BJ (cell line): Measurements from ENCODE around the gene TMEM108. TPM values are rescaled to one million over a fixed set of nuclear protein-coding genes. Genes with fewer than 3 reads are reported as not detected.

ENCODE experiments used
- CTCF ChIA-PET: fragments of 350-600 bp; formaldehyde crosslinking; extraction: SDS; loops from one replicate; lab custom pipeline; 2021; ENCODE audit warnings: antibody characterized with exemption, inconsistent platforms; lab: Yijun Ruan, JAX
- POLR2A ChIA-PET: fragments of 300-600 bp; sonication (Branson Sonifier 250); formaldehyde crosslinking; extraction: SDS; loops from one replicate; lab custom pipeline; 2021; ENCODE audit warnings: antibody characterized with exemption; lab: Charles Lee
- DNase-seq: peaks from one replicate; pipeline ENCODE4 v3.0.0-alpha.2; 2011; ENCODE audit warnings: low read depth
- H3K27me3 ChIP-seq: 2 replicates; pipeline ENCODE4 v1.6.0; 2011; ENCODE audit warnings: low read length; ENCODE audit not compliant: control insufficient read depth, insufficient read depth
- H3K36me3 ChIP-seq: 2 replicates; pipeline ENCODE4 v1.5.1; 2011; ENCODE audit warnings: low read length; ENCODE audit not compliant: control insufficient read depth, insufficient read depth
- H3K4me3 ChIP-seq: 2 replicates; pipeline ENCODE4 v1.5.1; 2011; ENCODE audit warnings: low read depth, mild to moderate bottlenecking, control low read depth, low read length
- CTCF ChIP-seq: IDR thresholded peaks from 2 replicates; pipeline ENCODE4 v1.5.1; 2011; ENCODE audit warnings: low read depth, mild to moderate bottlenecking, control low read depth, inconsistent platforms, low read length, moderate library complexity; ENCODE audit not compliant: insufficient read depth
- polyA plus RNA-seq: library from polyadenylated mRNA; depleted of rRNA; stranded (reverse); fragments of >200 nt; gene quantifications from 2 replicates; pipeline ENCODE4 v1.2.3, GENCODE V29; 2011

The TMEM108 gene
- polyA plus RNA-seq, 1 experiment: not detected

- Histone ChIP-seq H3K36me3 (no peaks in the 10 kb centered on the region), H3K4me3 (no peak overlapping the region), H3K27me3 (no peaks in the 10 kb centered on the region)
- CTCF ChIA-PET: interaction anchor here (1.2 kb wide), 1 partner anchor 12 kb away, joined by 3 read pairs; no protein-coding TSS in a partner anchor
- POLR2A ChIA-PET: no interaction called here
- no peak for TF ChIP-seq CTCF
- no peak for DNase-seq
These were observed 265.2 kb downstream of the TMEM108 start for GRCh38 chr3:133303430-133303829.

GRCh38 chr3:133317866-133318265 lies 279.7 kb downstream of the TMEM108 start:
- ChIA-PET POLR2A (no interaction called here), CTCF (interaction anchor here (1.2 kb wide), 1 partner anchor 591 kb away, joined by 3 read pairs; no protein-coding TSS in a partner anchor)
- no peaks in the 10 kb centered on the region for H3K36me3 ChIP-seq
- H3K4me3 ChIP-seq: no peak overlapping the region
- no peak for TF ChIP-seq CTCF
- no peaks in the 10 kb centered on the region for H3K27me3 ChIP-seq
- DNase-seq: no peak

GRCh38 chr3:133328373-133328772 lies 290.2 kb downstream of the TMEM108 start:
- TF ChIP-seq CTCF: no peak
- no peak overlapping the region for H3K4me3 ChIP-seq
- peaks cover 2% of the 10 kb centered on the region; the same call in 1 of the 2 replicates for H3K27me3 ChIP-seq
- ChIA-PET POLR2A (no interaction called here), CTCF (no interaction called here)
- no peaks in the 10 kb centered on the region for H3K36me3 ChIP-seq
- DNase-seq: no peak

- CTCF ChIA-PET: no interaction called here
- POLR2A ChIA-PET: no interaction called here
- no peak for DNase-seq
- TF ChIP-seq CTCF: no peak
- Histone ChIP-seq H3K4me3 (no peak overlapping the region), H3K27me3 (peaks cover 2% of the 10 kb centered on the region; the same call in 1 of the 2 replicates), H3K36me3 (no peaks in the 10 kb centered on the region)
These were observed 291.4 kb downstream of the TMEM108 start for GRCh38 chr3:133329626-133330025.

DNA sequence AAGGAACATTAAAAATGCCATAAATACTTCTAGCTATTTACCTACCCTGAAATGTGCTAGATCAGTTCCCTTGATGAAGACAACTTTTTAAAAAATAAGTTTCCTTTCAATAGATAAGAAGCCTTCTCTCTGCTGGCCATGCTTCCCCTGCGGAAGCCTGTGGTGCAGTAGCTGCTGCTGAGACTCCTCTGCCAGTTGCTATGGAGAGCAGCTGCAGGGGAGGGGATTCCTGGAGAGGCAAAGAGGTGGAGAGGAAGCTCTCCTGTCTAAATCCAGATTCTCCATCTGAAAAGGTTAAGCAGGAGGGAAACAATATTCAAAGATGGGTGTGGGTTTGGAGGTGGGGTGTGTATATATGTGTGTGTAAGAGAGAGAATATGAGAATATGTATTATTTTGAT lies 291.9 kb downstream of the TMEM108 start:
- no peak for DNase-seq
- ChIA-PET CTCF (interaction anchor here (0.9 kb wide), 1 partner anchor 15 kb away, joined by 3 read pairs; no protein-coding TSS in a partner anchor), POLR2A (no interaction called here)
- Histone ChIP-seq H3K36me3 (no peaks in the 10 kb centered on the region), H3K4me3 (no peak overlapping the region), H3K27me3 (peaks cover 2% of the 10 kb centered on the region; the same call in 1 of the 2 replicates)
- no peak for TF ChIP-seq CTCF
